ENCODE results near the gene GREB1L. TPM values are rescaled to one million over a fixed set of nuclear protein-coding genes. Genes with fewer than 3 reads are reported as not detected.

GREB1L gene
- total RNA-seq, 1 donor = 25.0 TPM

DNA sequence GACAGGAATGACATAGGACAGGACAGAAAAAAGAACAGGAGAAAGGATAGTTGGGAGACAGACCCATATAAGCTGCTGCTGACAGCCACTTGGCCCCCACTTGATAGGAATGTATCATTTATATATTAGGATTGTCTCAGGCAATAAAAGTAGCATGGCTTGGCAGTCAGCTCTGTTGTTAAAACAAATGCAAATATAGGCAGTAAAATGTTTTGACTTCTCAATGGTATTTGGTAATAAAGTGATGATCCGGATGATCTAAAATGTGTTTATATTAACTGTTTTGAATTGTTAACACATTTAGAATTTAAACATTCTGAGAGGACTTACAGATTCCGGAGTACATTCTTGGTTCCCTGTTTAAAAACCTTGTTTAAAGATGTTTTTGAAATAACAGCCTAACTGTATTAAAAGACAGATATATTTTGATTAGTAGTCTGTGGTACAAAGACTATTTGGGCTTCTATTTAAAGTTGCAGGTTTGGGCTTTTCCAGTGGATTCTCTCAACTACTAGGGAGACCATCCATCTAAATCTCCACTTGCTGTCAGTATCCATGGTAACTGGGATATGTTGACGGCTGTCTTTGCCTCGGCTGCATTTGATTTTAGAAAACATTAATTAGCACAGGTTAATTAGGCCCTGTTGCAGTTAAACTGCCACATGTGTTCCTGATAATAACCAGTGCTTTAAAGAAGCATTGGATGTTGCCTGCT is 210.9 kb downstream of the GREB1L start:
- H3K4me3 ChIP-seq (ENCODE audit: low read depth, low read length) = no peak overlapping the region
- DNase-seq (ENCODE audit: low read depth) = peak; percentile 72
- TF ChIP-seq, protein P1, sequence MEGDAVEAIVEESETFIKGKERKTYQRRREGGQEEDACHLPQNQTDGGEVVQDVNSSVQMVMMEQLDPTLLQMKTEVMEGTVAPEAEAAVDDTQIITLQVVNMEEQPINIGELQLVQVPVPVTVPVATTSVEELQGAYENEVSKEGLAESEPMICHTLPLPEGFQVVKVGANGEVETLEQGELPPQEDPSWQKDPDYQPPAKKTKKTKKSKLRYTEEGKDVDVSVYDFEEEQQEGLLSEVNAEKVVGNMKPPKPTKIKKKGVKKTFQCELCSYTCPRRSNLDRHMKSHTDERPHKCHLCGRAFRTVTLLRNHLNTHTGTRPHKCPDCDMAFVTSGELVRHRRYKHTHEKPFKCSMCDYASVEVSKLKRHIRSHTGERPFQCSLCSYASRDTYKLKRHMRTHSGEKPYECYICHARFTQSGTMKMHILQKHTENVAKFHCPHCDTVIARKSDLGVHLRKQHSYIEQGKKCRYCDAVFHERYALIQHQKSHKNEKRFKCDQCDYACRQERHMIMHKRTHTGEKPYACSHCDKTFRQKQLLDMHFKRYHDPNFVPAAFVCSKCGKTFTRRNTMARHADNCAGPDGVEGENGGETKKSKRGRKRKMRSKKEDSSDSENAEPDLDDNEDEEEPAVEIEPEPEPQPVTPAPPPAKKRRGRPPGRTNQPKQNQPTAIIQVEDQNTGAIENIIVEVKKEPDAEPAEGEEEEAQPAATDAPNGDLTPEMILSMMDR (IDR thresholded peaks at IDR 0.05; ENCODE audit: insufficient read depth, low read depth, low read length) = no peak

DNA sequence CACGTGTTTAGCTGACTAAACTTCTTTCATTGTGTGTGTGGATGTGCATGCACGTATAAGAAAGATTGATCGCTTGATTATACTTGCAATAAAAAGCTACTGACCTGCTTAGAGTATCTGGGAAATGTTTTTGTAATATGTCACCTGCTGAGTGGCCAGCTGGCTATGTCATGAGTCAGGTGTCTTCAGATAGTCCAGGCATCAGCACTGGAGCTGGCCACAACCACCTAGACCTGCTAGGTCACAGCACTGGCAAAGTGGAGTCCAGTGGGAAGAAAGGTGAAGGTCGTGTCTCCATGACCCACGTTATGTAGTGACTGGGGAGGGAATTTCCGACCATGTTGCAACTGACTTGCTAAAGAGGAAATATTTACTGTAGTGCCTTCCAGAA is 211.5 kb downstream of the GREB1L start:
- no peak overlapping the region for H3K4me3 ChIP-seq (ENCODE audit: low read depth, low read length)
- peak; percentile 77 for DNase-seq (ENCODE audit: low read depth)
- TF ChIP-seq, protein P1 (IDR thresholded peaks at IDR 0.05; ENCODE audit: insufficient read depth, low read depth, low read length) = no peak

DNA sequence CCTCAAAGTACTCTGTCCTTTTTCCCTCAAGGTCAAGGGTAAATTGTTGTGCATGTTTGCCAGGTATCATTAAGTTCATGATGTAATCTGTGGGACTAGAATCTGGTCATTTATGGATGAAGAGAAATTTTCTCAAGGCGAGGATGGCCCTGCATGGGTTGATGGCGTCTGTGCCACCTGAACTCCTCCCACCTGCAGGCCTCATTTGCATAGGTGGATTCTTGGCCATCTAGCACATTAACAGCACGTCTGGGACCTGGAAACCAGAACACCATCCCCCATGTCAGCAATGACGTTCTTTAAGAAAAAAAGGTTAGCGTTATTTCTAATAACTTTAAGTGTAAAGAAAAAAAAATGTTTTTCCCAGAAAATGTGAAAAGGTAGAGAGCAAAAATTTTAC is 212.7 kb downstream of the GREB1L start:
- no peak for DNase-seq (ENCODE audit: low read depth)
- TF ChIP-seq, protein P1 (IDR thresholded peaks at IDR 0.05; ENCODE audit: insufficient read depth, low read depth, low read length) = no peak
- no peak overlapping the region for H3K4me3 ChIP-seq (ENCODE audit: low read depth, low read length)

DNA sequence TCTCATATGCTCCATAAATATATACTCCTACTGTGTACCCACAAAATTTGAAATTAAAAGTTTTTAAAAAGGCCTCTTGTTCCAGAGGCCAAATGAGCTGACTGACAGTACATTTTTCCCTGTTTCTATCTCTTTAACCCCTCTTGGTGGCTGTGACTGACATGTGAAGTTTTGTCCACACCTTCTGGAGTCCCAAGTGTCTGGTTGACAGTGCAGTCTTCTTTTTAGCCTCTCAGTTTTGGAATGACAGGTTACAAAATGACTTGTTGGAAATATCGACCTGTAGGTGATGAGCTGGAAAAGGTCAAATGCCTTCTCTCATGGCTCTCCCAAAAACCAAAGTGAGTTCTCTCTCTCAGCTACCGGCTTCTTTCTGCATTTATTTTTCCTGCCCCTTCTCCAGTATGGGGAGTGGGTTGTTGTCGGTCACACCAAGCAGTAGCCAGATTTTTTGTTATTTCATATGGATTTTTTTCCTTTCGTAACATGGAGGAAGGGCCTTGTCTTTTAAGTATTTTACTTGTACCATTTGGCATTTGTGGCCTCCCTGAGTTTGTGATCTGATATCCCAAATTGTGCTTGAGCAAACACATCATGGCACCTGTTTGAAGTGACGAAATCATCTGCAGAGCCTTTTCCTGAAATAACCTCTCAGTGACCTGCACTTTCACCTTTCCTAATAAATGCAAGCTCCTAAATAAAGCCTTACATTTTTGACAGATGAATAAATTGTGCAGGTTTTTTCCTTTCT is 214.6 kb downstream of the GREB1L start:
- TF ChIP-seq, protein P1 (IDR thresholded peaks at IDR 0.05; ENCODE audit: insufficient read depth, low read depth, low read length) = no peak
- no peak overlapping the region for H3K4me3 ChIP-seq (ENCODE audit: low read depth, low read length)
- DNase-seq (ENCODE audit: low read depth) = no peak

DNA sequence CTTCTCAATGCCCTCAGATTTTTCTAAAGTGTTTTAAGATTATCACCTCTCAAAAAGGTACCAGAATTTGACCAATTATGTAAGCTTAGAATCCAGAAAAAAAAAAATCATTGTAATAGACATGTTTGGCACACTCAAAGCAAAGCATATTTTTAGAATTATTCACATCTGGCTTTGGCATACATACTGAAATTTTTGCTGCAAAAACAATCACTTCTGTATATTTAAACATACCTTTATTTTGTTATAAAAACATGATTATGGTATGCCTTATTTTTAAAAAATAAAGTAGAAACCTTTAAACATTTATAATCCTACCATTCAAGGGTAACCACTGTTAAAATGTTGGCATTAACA is 215.1 kb downstream of the GREB1L start:
- DNase-seq (ENCODE audit: low read depth) = no peak
- H3K4me3 ChIP-seq (ENCODE audit: low read depth, low read length) = no peak overlapping the region
- TF ChIP-seq, protein P1 (IDR thresholded peaks at IDR 0.05; ENCODE audit: insufficient read depth, low read depth, low read length) = no peak

DNA sequence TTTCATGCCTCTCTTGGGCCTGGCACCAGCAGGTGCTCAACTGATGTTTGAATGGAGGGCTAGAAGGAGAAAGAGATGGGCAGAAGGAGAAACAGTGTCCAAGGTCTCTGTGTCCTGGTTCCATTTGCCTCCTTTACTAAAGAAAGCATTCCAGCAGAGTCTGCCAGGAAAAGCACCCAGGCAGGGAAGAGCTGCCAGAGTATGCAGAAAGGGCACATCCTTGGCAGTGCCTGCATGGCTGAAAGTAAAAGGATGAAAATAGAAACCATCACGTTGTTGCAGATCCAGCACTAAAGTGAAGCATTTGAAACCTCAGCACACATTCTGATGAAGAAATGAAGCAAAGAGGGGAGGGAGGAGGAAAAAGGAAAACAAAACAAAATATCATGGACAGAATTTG is 216.3 kb downstream of the GREB1L start:
- no peak for DNase-seq (ENCODE audit: low read depth)
- TF ChIP-seq, protein P1 (IDR thresholded peaks at IDR 0.05; ENCODE audit: insufficient read depth, low read depth, low read length) = no peak
- no peak overlapping the region for H3K4me3 ChIP-seq (ENCODE audit: low read depth, low read length)
